GM12878 (cell line): ENCODE data around the gene ZBED3. TPM values are rescaled to one million over a fixed set of nuclear protein-coding genes. Genes with fewer than 3 reads are reported as not detected.

ENCODE experiments used
- ATAC-seq: fragments of 200-7000 bp; cut with Tn5 transposase; 3 replicates; pipeline ENCODE4 v1.9.1; 2020; ENCODE audit warnings: mild to moderate bottlenecking, moderate library complexity
- BruUV-seq: library from RNA; stranded (reverse); fragments of 400-500 nt; replicated peaks from 2 replicates; lab custom pipeline; 2021; lab: Mats Ljungman, UMichigan
- CTCF ChIA-PET: fragments of 300-600 bp; sonication (Branson Sonifier 250); formaldehyde crosslinking; extraction: SDS; loops from one replicate; lab custom pipeline; 2021; ENCODE audit warnings: inconsistent platforms; lab: Yijun Ruan, JAX
- POLR2A ChIA-PET: fragments of 350-600 bp; formaldehyde crosslinking; extraction: SDS; loops from one replicate; lab custom pipeline; 2021; ENCODE audit warnings: inconsistent platforms; lab: Charles Lee
- RAD21 ChIA-PET: fragments of 300-600 bp; sonication (Branson Sonifier 250); formaldehyde crosslinking; loops from one replicate; lab custom pipeline; 2023; ENCODE audit warnings: antibody characterized with exemption; ENCODE audit not compliant: unreplicated experiment; lab: Charles Lee
- SMC1A ChIA-PET: fragments of 300-600 bp; sonication (Branson Sonifier 250); formaldehyde crosslinking; loops from one replicate; lab custom pipeline; 2023; ENCODE audit not compliant: unreplicated experiment, uncharacterized antibody; lab: Charles Lee
- DNase-seq: peaks from one replicate; pipeline ENCODE4 v3.0.0-alpha.2; 2011; ENCODE audit warnings: low read depth, low spot score
- FAIRE-seq: peaks from 3 replicates; lab custom pipeline; 2011; peaks lifted over from hg19 to GRCh38; lab: Jason Lieb, UNC
- H2AFZ ChIP-seq: 2 replicates; pipeline ENCODE4 v1.6.0; 2011; ENCODE audit warnings: low read depth, low read length, control low read depth; ENCODE audit not compliant: control insufficient read depth
- H3K27ac ChIP-seq: 2 replicates; pipeline ENCODE4 v1.5.1; 2011; ENCODE audit warnings: control low read depth; ENCODE audit not compliant: control insufficient read depth, insufficient read depth
- H3K27me3 ChIP-seq, 2 experiments: replicated peaks in 1 of 2; 2 replicates each; pipeline versions ENCODE4 v1.6.0 to v1.6.1; 2011; ENCODE audit warnings: low read length in 1 of 2; ENCODE audit not compliant: control insufficient read depth in 2 of 2, insufficient read depth in 2 of 2
- H3K36me3 ChIP-seq, 2 experiments: 2 replicates each; pipeline ENCODE4 v1.5.1; 2011; ENCODE audit warnings: low read length in 1 of 2; ENCODE audit not compliant: control insufficient read depth in 2 of 2, insufficient read depth in 2 of 2
- H3K4me1 ChIP-seq: 2 replicates; pipeline ENCODE4 v1.6.1; 2011; ENCODE audit warnings: mild to moderate bottlenecking, low read length, moderate library complexity, mixed read lengths; ENCODE audit not compliant: control insufficient read depth, insufficient read depth
- H3K4me2 ChIP-seq: 2 replicates; pipeline ENCODE4 v1.6.0; 2011; ENCODE audit warnings: control low read depth; ENCODE audit not compliant: control insufficient read depth, insufficient read depth
- H3K4me3 ChIP-seq: fragments of 200-600 bp; sonication (generic); 2 replicates; pipeline ENCODE4 v1.5.1; 2016
- H3K79me2 ChIP-seq: 2 replicates; pipeline ENCODE4 v1.6.0; 2011; ENCODE audit warnings: low read length; ENCODE audit not compliant: control insufficient read depth, insufficient read depth
- H3K9ac ChIP-seq: 2 replicates; pipeline ENCODE4 v1.8.0; 2011; ENCODE audit warnings: low read length, control low read depth, mixed read lengths; ENCODE audit not compliant: control insufficient read depth, insufficient read depth
- H3K9me3 ChIP-seq: replicated peaks from 3 replicates; pipeline ENCODE4 v1.5.1; 2011; ENCODE audit warnings: mild to moderate bottlenecking, low read length; ENCODE audit not compliant: control insufficient read depth, insufficient read depth
- H4K20me1 ChIP-seq: 2 replicates; pipeline ENCODE4 v1.6.0; 2011; ENCODE audit not compliant: control insufficient read depth, insufficient read depth
- E2F4 ChIP-seq: IDR thresholded peaks from 2 replicates; pipeline ENCODE4 v1.6.1; 2012; ENCODE audit warnings: low read depth, low read length, improper control_type of control experiment
- HSF1 ChIP-seq: fragments of 150-350 bp; IDR thresholded peaks from 2 replicates; pipeline ENCODE4 v1.6.1; 2014; ENCODE audit warnings: mild to moderate bottlenecking, low read depth, low read length
- KDM1A ChIP-seq: fragments of 200-600 bp; sonication (generic); IDR thresholded peaks from 2 replicates; pipeline ENCODE4 v1.6.1; 2016; ENCODE audit warnings: borderline replicate concordance
- MTA2 ChIP-seq: fragments of 450-650 bp; IDR thresholded peaks from 2 replicates; pipeline ENCODE4 v1.6.1; 2016; ENCODE audit warnings: low read depth, mild to moderate bottlenecking, moderate library complexity
- MTA3 ChIP-seq: IDR thresholded peaks from 2 replicates; pipeline ENCODE4 v1.6.1; 2012; ENCODE audit warnings: low read length, inconsistent platforms, borderline replicate concordance
- NBN ChIP-seq: fragments of 450-650 bp; IDR thresholded peaks from 2 replicates; pipeline ENCODE4 v1.6.1; 2016
- SIN3A ChIP-seq: IDR thresholded peaks from 2 replicates; pipeline ENCODE4 v1.6.1; 2012; ENCODE audit warnings: low read depth, low read length, improper control_type of control experiment
- TBL1XR1 ChIP-seq: IDR thresholded peaks from 2 replicates; pipeline ENCODE4 v1.6.1; 2012; ENCODE audit warnings: low read depth, low read length, improper control_type of control experiment
- TCF3 ChIP-seq: IDR thresholded peaks from 2 replicates; pipeline ENCODE4 v1.6.1; 2012; ENCODE audit warnings: low read depth, mild to moderate bottlenecking, low read length, borderline replicate concordance; ENCODE audit not compliant: insufficient read depth
- ZNF207 ChIP-seq: fragments of 450-650 bp; IDR thresholded peaks from 2 replicates; pipeline ENCODE4 v1.6.1; 2014; ENCODE audit warnings: antibody characterized with exemption, mild to moderate bottlenecking, borderline replicate concordance
- ZSCAN29 ChIP-seq: fragments of 450-650 bp; IDR thresholded peaks from 2 replicates; pipeline ENCODE4 v1.6.1; 2017; ENCODE audit warnings: mild to moderate bottlenecking, moderate library complexity
- WGBS: methylation state at CpG from one replicate; pipeline ENCODE4 v1.1.6; 2016; ENCODE audit warnings: low lambda C conversion rate; ENCODE audit not compliant: insufficient replicate concordance, insufficient coverage; ENCODE audit errors: missing lambda C conversion rate; 5-methylcytosine and 5-hydroxymethylcytosine counted together
- in situ Hi-C: fragments of 300-500 bp; cut with MboI; formaldehyde crosslinking; loops from 9 replicates; pipeline ENCODE4 v1.14.3; 2018; ENCODE audit warnings: mixed read lengths
- intact Hi-C: fragments of 100-400 bp; cut with micrococcal nuclease; formaldehyde crosslinking; loops from one replicate; pipeline ENCODE4 v1.14.2; 2022; ENCODE audit not compliant: unreplicated experiment
- polyA plus RNA-seq, 11 experiments: library from polyadenylated mRNA; depleted of rRNA in 4 of 11; unstranded in 6 of 11; stranded (reverse) in 5 of 11; fragments of >200 nt; fragmentation: Nextera tagmentation in 4 of 11; fragmentation: Illumina TruSeq in 1 of 11; extraction: Ambion mirVana in 4 of 11; extraction: Trizol in 1 of 11; gene quantifications; 1 replicate in 1 of 11; 2 replicates in 10 of 11; pipeline versions ENCODE4 v1.2.1 to v1.2.3, GENCODE V29; 2011 to 2016; ENCODE audit warnings: inconsistent platforms in 2 of 11, missing spikeins in 2 of 11, low read depth in 1 of 11
- total RNA-seq, 4 experiments: library from RNA; depleted of rRNA in 3 of 4; stranded (reverse); fragments of >200 nt in 3 of 4; fragmentation: Illumina TruSeq in 1 of 4; extraction: Trizol in 1 of 4; gene quantifications; 2 replicates each; pipeline versions ENCODE4 v1.2.1 to v1.2.3, GENCODE V29; 2013 to 2021

The ZBED3 gene
- total and polyA plus RNA-seq, 10 of the 15 experiments (the other 5 are each of a cell fraction or from before 2014, with no cell fraction given), result 1.0 to 16.9 (median 2.5) TPM

- intact Hi-C loops, result no loop called here
- Histone ChIP-seq H3K4me1 (no peaks in the 10 kb centered on the region), H3K36me3 (no peaks in the 10 kb centered on the region), H3K27ac (no peak overlapping the region), H2AFZ (no peak overlapping the region), H3K4me3 (no peak overlapping the region), H3K9me3 (no peaks in the 10 kb centered on the region; the same call in 2 of the 3 replicates), H4K20me1 (no peaks in the 10 kb centered on the region), H3K4me2 (no peak overlapping the region), H3K27me3 (no peaks in the 10 kb centered on the region), H3K9ac (no peak overlapping the region), H3K79me2 (no peaks in the 10 kb centered on the region)
- in situ Hi-C loops, result no loop called here
- CTCF ChIA-PET, result interaction anchor here (1.5 to 2.5 kb wide), 3 partner anchors 15 to 29 kb away, joined by 3 to 7 read pairs (median 4); no protein-coding TSS in a partner anchor
- SMC1A ChIA-PET, result interaction anchor here (0.6 to 3.3 kb wide), 5 partner anchors 21 to 275 kb away, joined by 3 to 8 read pairs (median 4); no protein-coding TSS in a partner anchor
- RAD21 ChIA-PET, result interaction anchor here (1.5 kb wide), 1 partner anchor 16 kb away, joined by 3 read pairs; no protein-coding TSS in a partner anchor
- POLR2A ChIA-PET, result interaction anchor here (0.7 to 1.4 kb wide), 2 partner anchors 16 to 73 kb away, joined by 3 read pairs; no protein-coding TSS in a partner anchor
- TF ChIP-seq ZSCAN29 (no peak), TCF3 (no peak), HSF1 (no peak), KDM1A (no peak), TBL1XR1 (no peak), E2F4 (no peak), ZNF207 (no peak), SIN3A (no peak), MTA3 (no peak), MTA2 (no peak), NBN (no peak)
- DNase-seq, result no peak
- FAIRE-seq, result no peak
- BruUV-seq, result no TSS peak
- 95% methylated on average over 1 of the region's 1 CpG for WGBS
- no peak for ATAC-seq
Measured at GRCh38 chr5:77103457-77103856, 16.4 kb upstream of the ZBED3 start.
